Motor neuron (in vitro differentiated cells): ENCODE data around the gene MRPL55. TPM values are rescaled to one million over a fixed set of nuclear protein-coding genes. Genes with fewer than 3 reads are reported as not detected.
A peak's percentile ranks its signal among the peaks of the same experiment; 100 is the strongest.

Source experiments
- ATAC-seq, 8 experiments: fragments of 200-7000 bp; cut with Tn5 transposase; replicated peaks in 6 of 8; 2 replicates each; pipeline ENCODE4 v1.8.0; 2021; ENCODE audit warnings: mild to moderate bottlenecking in 8 of 8, moderate library complexity in 8 of 8
- H3K27ac ChIP-seq, 2 donors: fragments of 250-450 bp; sonication (Bioruptor Pico); 2 replicates each; pipeline ENCODE4 v1.9.0; 2021; ENCODE audit warnings: antibody characterized with exemption in 2 of 2, mild to moderate bottlenecking in 2 of 2, moderate library complexity in 1 of 2
- H3K4me1 ChIP-seq, 2 donors: fragments of 250-450 bp; sonication (Bioruptor Pico); replicated peaks in 1 of 2; 2 replicates each; pipeline ENCODE4 v1.6.1; 2021; ENCODE audit warnings: antibody characterized with exemption in 2 of 2, mild to moderate bottlenecking in 2 of 2, moderate library complexity in 1 of 2
- H3K4me3 ChIP-seq, 5 donors: fragments of 250-450 bp; sonication (Bioruptor Pico); 2 replicates each; pipeline ENCODE4 v1.9.0; 2021; ENCODE audit warnings: antibody characterized with exemption in 5 of 5, mild to moderate bottlenecking in 5 of 5, moderate library complexity in 4 of 5
- WGBS, 10 experiments: fragments of 450-650 bp; shearing (Covaris generic); methylation state at CpG; one replicate each; pipeline ENCODE4 v1.0.0; 2022; 5-methylcytosine and 5-hydroxymethylcytosine counted together
- in situ Hi-C, 9 experiments: fragments of 400-800 bp; cut with MboI; loops; one replicate each; pipeline ENCODE4 v1.15.0; 2021; ENCODE audit warnings: low sequenced_read_pairs in 9 of 9, low pct_unique_long_range_greater_than_20kb in 2 of 9; ENCODE audit not compliant: unreplicated experiment in 9 of 9
- total RNA-seq, 8 experiments: library from RNA; unstranded; fragments of 300-600 nt; gene quantifications; 2 replicates each; pipeline versions ENCODE4 v1.2.3 to v1.2.4, GENCODE V29; 2022

MRPL55 gene
- total RNA-seq, 8 experiments from 2014 or later = 60.7 to 175 (median 87.2) TPM

DNA sequence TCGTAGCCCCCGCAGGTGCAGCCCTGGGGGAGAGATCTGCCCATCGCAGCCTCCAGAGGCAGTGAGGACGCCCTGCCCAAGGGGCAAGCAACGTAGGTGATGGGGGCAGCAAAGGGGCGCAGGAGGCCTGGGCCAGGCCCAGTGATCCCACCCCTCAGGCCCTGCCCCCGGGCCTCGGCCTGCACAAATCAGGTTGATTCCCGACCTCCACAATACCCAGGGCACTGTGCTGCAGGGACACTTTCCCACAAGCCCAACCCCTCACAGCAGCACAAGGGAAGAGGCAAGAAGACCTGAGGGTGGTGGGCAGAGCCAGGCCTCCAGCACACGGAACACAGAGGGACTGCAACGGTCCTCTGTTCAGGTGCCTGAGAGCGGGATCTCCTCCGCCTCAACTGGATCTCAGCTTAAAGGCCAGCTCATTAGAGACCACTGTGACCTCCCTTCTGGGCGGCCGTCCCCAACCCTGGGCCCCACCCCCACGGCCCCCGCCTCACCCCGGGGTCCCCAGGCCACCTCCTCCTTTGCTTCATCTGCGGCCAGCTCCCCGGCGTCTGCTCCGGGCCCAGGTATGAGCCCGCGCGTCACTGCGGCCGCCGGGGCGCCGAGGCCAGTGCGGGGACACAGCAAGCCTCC, 27.4 kb downstream of the MRPL55 start:
- 8 to 57% methylated on average over 5 to 8 of the region's 31 CpGs; no CpG with 5 or more reads in 8 of the 10 experiments for WGBS, 10 experiments
- ATAC-seq = peak; percentile 8 to 42 (median 25)
- in situ Hi-C loops = no loop called here
- H3K4me3 ChIP-seq = peak overlapping the region; percentile 79 to 99 (median 88)
- H3K27ac ChIP-seq = peak overlapping the region; percentile 18 to 64
- peaks cover 29 to 31% of the 10 kb centered on the region in 2 donors for H3K4me1 ChIP-seq

DNA sequence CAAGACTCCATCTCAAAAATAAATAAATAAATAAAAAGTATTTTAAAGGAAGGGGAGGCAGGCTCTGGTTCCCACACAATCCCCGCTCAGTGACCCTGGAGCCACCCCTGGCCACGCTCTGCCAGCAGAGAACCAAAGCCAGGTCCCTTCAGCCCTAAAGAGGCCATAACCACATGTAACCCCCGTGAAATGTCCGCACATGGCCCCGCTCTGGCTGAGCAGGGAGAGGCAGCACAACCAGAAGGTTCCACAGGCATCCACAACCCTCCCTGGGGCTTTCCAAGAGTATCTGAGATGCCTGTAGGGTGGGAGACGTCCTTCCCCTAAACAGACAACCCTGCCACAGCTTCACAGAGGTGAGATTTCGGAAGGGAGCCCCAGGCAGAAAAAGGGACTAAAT, 28.0 kb downstream of the MRPL55 start:
- Histone ChIP-seq H3K4me3 (peak overlapping the region; percentile 79 to 99 (median 88)), H3K4me1 (peaks cover 26 to 27% of the 10 kb centered on the region in 2 donors), H3K27ac (peak overlapping the region in 1 of 2 donors; percentile 64)
- in situ Hi-C loops = no loop called here
- ATAC-seq = no peak
- WGBS, 10 experiments = 61 to 100% (median 80%) methylated on average over 1 to 3 of the region's 7 CpGs; no CpG with 5 or more reads in 3 of the 10 experiments

DNA sequence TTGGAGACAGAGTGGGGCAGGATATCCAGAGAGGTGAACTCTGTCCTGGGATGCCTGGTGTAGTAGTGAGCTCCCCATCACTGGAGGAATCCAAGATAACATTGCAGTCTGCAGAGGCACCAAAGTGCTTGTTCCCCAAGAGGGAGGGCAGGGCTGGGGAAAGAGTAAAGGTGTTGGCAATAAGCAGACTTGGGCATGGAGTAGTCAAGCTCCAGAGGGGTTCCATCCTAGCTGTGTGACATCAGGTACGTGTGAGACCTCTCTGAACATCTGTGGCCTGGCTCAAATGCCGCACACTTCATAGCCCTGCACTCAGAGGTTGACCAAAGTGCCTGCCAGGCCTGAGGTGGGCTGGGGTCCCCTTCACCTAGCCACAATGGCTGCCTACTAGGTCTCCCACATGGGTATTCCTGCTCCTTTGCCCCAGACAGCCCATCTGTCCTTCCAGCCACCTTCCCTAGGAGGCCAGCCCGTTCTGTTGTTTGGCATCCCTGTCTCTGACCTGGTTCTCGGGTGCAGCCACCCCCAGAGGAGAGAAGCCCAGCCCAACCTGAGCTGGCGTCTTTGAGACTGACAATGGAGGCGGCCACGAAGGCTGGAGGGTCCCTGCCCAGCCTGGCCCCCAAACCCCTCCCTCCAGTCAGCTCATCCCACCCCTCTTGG, 29.4 kb downstream of the MRPL55 start:
- WGBS, 10 experiments = 87 to 100% methylated on average over 1 to 3 of the region's 7 CpGs; no CpG with 5 or more reads in 8 of the 10 experiments
- Histone ChIP-seq H3K4me1 (peaks cover 13 to 17% of the 10 kb centered on the region in 2 donors), H3K4me3 (no peak overlapping the region), H3K27ac (no peak overlapping the region)
- ATAC-seq = no peak
- in situ Hi-C loops = no loop called here

DNA sequence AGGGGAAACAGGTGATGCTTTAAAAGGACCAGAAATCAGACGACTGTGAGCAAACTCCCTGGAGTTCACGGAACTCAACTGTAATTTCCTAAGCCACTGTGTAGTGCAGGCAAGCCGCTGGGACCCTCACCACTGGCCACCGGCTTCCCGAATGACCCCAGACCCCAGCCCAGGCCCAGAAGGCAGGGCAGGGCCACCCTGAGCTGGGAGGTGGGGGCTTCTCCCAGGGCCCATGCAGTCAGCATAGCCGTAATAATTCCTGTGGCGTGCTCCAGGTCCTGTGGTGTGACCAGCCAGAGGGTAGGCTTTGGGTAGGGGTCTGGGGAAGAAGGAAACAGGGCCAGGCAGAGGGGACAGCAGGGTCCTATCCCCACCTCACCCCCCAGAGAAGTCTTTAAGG, 30.1 kb downstream of the MRPL55 start:
- ATAC-seq = no peak
- H3K4me3 ChIP-seq = no peak overlapping the region
- 70% methylated on average over 2 to 7 of the region's 7 CpGs; no CpG with 5 or more reads in 8 of the 10 experiments for WGBS, 10 experiments
- H3K4me1 ChIP-seq = peaks cover 6 to 11% of the 10 kb centered on the region in 2 donors
- no peak overlapping the region for H3K27ac ChIP-seq
- in situ Hi-C loops = no loop called here

DNA sequence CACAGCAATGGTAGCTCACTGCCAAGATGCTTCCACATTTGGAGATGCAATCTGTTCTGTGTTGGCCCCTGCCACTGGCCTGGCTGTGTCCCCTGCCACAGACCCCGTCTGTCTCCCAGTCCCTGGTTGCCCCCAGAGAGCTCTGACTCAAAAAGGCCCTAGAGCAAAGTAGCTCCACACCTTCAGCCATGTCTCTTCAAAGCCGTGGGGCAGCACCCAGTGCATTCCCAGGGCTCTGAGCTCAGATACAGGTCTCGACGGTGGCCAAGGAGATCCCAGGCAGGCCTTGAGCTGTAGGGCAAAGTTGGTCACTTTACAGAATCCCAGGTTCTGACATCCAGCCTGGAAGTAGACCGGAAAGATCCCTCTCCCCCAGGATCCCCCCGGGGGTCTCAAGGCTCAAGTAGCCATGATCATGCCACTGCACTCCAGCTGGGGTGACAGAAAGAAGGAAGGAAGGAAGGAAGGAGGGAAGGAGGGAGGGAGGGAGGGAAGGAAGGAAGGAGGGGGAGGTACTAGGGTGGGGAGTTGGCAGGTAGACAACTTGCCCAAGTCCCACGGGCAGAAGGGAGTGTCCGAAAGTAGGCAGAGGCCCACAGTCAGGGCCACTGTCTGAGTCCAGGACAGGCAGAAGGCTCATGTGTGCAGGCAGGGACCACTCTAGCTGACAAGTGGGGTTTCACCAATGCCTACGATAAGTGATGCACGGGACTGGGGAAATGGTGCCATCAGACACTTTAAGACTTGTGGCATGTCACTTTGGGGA, 31.4 kb downstream of the MRPL55 start:
- H3K27ac ChIP-seq = no peak overlapping the region
- ATAC-seq = no peak
- no peak overlapping the region for H3K4me3 ChIP-seq
- WGBS, 10 experiments = 0 to 92% (median 75%) methylated on average over 1 to 5 of the region's 10 CpGs; no CpG with 5 or more reads in 5 of the 10 experiments
- in situ Hi-C loops = no loop called here
- peaks cover 6 to 13% of the 10 kb centered on the region in 2 donors for H3K4me1 ChIP-seq

DNA sequence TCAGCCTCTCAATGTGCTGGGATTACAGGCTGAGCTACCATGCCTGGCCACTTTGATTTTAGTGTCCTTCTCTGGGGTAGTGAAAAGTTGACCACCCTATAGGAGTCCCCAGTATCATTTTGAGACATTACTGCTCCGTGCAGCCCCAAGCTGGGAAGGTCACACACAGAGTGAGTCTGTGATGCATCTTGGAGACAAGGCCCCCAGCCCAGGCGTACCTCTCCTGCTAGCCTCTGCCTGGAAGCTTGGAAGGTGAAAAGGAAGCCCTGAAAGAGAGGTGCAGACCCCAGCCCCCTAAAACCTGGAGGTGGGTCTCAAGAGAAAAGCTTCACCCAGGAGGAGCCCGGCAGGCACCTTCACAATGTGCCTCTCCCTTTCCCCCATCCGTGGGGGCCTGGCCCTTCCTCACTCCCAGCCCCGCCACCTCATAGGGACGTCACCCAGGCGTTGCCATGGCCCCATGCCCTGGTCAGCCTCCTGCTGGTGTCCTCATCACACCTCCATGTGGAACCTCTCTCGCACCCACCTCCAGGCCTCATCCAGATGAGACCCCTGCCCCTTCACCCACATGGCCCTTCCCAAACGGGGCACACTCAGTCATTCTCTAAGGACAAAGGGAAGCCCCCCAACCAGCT, 32.2 kb downstream of the MRPL55 start:
- in situ Hi-C loops = no loop called here
- no peak for ATAC-seq
- WGBS, 10 experiments = 28 to 96% (median 80%) methylated on average over 1 to 6 of the region's 9 CpGs; no CpG with 5 or more reads in 3 of the 10 experiments
- Histone ChIP-seq H3K4me3 (no peak overlapping the region), H3K4me1 (peaks cover 6 to 13% of the 10 kb centered on the region in 2 donors), H3K27ac (no peak overlapping the region)

DNA sequence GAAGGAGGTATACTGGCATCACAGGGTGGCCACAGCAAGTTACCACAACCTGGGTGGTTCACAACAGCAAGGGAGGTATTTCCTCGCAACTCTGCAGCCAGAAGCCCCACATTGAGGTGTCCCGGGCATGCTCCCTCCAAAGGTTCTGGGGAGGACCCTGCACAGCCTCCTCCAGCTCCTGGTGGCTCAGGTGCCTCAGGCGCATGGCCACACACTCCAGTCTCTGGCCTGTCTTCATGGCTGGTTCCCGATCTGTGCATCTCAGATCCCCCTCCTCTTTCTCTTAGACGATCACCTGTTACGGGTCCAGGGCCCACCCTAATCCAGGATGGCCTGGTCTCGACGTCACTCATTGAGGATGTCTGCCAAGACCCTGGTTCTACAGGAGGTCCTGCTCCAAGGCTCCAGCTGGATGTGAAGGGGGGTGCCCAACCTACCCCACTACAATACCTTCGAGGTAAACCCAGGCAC, 33.3 kb downstream of the MRPL55 start:
- 58 to 89% (median 85%) methylated on average over 3 to 9 of the region's 9 CpGs; no CpG with 5 or more reads in 7 of the 10 experiments for WGBS, 10 experiments

DNA sequence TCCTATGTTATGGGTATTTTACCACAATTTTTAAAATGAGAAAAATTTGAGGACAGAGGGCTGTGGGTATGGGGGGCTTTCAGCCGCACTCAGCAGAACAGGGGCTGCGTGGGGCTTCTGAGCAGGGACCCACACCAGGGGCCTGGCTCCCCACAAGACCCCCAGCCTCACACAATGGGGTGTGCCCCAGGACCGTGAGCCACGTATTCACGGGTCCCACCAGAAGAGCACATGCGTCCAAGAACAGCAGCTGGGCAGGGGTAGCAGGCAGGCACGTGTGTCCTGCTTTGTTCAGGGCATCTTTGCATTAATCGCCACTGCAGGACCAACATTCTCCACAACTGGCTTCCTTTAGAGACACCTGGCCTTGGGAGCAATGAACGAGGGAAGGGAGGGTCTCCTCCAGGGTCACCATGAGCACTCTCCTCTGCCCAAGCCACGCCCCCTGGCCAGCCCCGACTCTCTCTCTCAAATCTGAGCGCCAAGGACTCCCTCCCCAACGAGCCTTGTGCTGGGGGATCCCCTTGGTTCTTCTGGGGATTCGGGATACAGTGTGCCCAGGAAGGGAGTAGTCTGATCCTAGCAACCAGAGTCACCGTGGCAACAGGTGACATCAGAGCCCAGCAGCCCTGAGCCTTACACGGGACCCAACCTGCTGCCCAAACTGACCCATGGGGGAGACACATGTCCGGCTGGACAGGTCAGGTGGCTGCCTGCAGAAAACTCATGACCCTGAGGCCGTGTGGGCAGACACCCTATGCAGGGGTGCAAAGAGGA, 34.0 kb downstream of the MRPL55 start:
- no peak overlapping the region for H3K27ac ChIP-seq
- WGBS, 10 experiments = 28 to 74% (median 40%) methylated on average over 2 to 14 of the region's 18 CpGs; no CpG with 5 or more reads in 4 of the 10 experiments
- ATAC-seq = peak in 7 of 8 experiments; percentile 21 to 54 (median 39)
- no peak overlapping the region for H3K4me3 ChIP-seq
- in situ Hi-C loops = no loop called here
- peaks cover 0 to 7% of the 10 kb centered on the region in 2 donors for H3K4me1 ChIP-seq

More for the DNA sequence above, 33.3 kb downstream of the MRPL55 start:
- Histone ChIP-seq H3K4me3 (no peak overlapping the region), H3K4me1 (peaks cover 0 to 7% of the 10 kb centered on the region in 2 donors), H3K27ac (no peak overlapping the region)
- ATAC-seq = no peak
- in situ Hi-C loops = no loop called here

DNA sequence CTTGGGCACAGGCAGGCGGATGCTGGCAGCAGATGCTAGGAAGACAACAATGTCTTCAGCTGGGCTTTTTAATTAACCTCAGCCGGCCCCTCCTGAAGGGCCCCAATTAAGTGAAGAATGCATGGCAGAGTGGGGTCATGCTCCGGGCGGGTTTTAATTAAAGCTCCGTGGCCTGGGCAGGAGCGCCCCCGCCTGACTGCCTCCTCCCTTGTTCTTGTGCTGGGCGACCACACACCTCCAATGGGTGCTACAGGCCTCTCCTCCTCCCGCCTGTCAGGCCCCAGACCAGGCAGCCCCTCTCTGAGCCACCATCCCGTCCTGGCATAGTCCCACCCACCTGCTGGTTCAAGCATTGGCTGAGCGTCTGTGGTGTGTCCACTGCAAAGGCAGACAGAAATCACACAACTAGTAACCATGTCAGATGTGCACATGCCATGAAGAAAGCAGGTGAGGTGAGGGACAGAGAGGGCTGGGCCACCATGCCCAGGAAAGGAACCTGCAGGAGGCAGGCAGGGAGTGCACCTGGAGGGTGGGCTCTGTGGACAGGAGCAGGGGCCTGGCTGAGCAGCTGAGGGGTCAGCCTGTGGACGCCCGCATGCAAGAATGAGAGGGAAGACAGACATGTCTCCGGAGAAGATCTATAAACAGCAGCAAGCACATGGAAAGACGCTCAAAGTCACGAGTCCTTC, 35.1 kb downstream of the MRPL55 start:
- in situ Hi-C loops = no loop called here
- ATAC-seq = peak; percentile 47 to 68 (median 64)
- no peak overlapping the region for H3K4me3 ChIP-seq
- no peak overlapping the region for H3K27ac ChIP-seq
- peaks cover 0 to 7% of the 10 kb centered on the region in 2 donors for H3K4me1 ChIP-seq
- WGBS, 10 experiments = 4 to 81% (median 58%) methylated on average over 2 to 9 of the region's 16 CpGs; no CpG with 5 or more reads in 3 of the 10 experiments

DNA sequence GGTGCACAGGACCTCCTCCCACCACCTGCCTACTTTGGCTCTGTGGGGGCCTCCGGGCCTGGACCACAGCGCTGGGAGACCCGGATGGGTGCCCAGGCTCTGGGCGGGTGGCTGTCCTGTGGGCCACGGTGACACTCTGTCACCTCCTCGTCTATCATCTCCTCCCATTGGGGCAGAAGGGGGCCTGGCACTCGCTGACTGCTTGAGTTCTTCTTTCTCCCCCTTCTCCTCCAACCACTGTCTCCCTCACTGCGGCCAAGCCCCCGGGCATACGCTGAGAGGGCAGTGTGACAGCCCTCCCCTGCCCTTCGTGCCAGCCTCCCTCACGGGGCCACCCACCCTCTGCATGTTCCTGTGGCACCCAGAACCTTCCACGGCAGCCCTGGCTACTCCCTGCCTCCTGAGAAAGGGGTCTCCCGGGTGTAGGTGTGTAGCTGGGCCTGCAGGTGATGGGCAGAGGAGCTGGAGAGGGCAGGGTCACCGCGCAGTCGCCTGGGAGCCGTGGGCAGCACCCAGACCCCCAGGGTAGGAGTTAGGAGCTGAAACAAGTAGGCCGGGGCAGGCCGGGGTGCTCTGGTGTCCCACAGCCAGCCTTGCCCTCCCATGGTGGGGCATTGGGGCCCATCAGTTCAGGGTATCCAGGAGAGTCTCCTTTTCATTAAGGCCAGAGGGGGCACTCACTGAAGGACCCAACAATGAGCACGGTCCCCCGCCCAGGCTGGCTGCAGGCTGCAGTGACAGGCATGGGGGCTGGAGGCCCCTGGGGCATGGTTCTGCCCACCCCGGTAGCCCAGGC, 35.8 kb downstream of the MRPL55 start:
- Histone ChIP-seq H3K4me3 (no peak overlapping the region), H3K27ac (no peak overlapping the region), H3K4me1 (peaks cover 0 to 7% of the 10 kb centered on the region in 2 donors)
- in situ Hi-C loops = no loop called here
- 67 to 77% (median 69%) methylated on average over 3 to 8 of the region's 23 CpGs; no CpG with 5 or more reads in 7 of the 10 experiments for WGBS, 10 experiments
- peak in 1 of 8 experiments; percentile 5 for ATAC-seq

DNA sequence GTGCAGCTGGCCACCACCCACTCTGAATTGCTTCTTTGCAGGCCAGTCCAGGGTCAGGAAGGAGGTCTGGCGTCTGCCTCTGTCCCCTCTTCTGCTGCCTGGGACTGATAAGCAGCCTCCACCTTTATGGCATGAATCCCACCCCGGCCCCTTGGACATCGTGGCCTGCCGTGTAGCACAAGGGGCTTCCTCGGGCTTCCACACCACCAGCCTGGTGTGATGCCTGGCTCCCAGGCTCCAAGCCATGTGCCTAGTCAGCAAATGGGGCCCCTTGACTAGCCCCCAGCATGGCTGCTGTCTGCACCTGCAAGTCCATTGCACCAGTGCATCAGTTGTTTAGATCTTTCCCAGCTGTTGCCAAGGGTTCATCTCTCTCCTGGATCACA, 36.4 kb downstream of the MRPL55 start:
- ATAC-seq = no peak
- no peak overlapping the region for H3K27ac ChIP-seq
- peaks cover 0 to 7% of the 10 kb centered on the region in 2 donors for H3K4me1 ChIP-seq
- in situ Hi-C loops = no loop called here
- 18 to 90% (median 60%) methylated on average over 1 to 3 of the region's 5 CpGs; no CpG with 5 or more reads in 6 of the 10 experiments for WGBS, 10 experiments
- no peak overlapping the region for H3K4me3 ChIP-seq
